Calu3 (cell line): ENCODE measurements around the gene RNF26. TPM values are rescaled to one million over a fixed set of nuclear protein-coding genes. Genes with fewer than 3 reads are reported as not detected.

Experiments
- BruUV-seq: library from RNA; stranded (reverse); fragments of 400-500 nt; replicated peaks from 2 replicates; lab custom pipeline; 2021; lab: Mats Ljungman, UMichigan
- CTCF ChIA-PET: fragments of 300-600 bp; sonication (Branson Sonifier 250); formaldehyde crosslinking; loops from one replicate; lab custom pipeline; 2022; ENCODE audit warnings: antibody characterized with exemption; lab: Charles Lee
- DNase-seq: peaks from one replicate; pipeline ENCODE4 v3.0.0; 2022
- H3K27ac Mint-ChIP-seq: one replicate; pipeline ENCODE4 v1.8.0; 2022; ENCODE audit warnings: mixed read lengths; ENCODE audit not compliant: unreplicated experiment
- H3K27me3 Mint-ChIP-seq: one replicate; pipeline ENCODE4 v1.8.0; 2022; ENCODE audit warnings: mixed read lengths; ENCODE audit not compliant: unreplicated experiment
- H3K36me3 Mint-ChIP-seq: one replicate; pipeline ENCODE4 v1.8.0; 2022; ENCODE audit warnings: mild to moderate bottlenecking, moderate library complexity, mixed read lengths; ENCODE audit not compliant: insufficient read depth, unreplicated experiment
- H3K4me1 Mint-ChIP-seq: one replicate; pipeline ENCODE4 v1.8.0; 2022; ENCODE audit warnings: mild to moderate bottlenecking, low read depth, mixed read lengths; ENCODE audit not compliant: unreplicated experiment
- H3K4me3 Mint-ChIP-seq: one replicate; pipeline ENCODE4 v1.8.0; 2022; ENCODE audit warnings: mild to moderate bottlenecking, low read depth, moderate library complexity, mixed read lengths; ENCODE audit not compliant: unreplicated experiment
- H3K9me3 Mint-ChIP-seq: one replicate; pipeline ENCODE4 v1.8.0; 2022; ENCODE audit warnings: low read depth, mixed read lengths; ENCODE audit not compliant: unreplicated experiment
- intact Hi-C: fragments of 100-400 bp; cut with micrococcal nuclease; formaldehyde crosslinking; loops from one replicate; pipeline ENCODE4 v1.10.0; 2022; ENCODE audit not compliant: unreplicated experiment
- total RNA-seq: library from RNA; stranded (reverse); gene quantifications from 2 replicates; pipeline ENCODE4 v1.2.3, GENCODE V29; 2022
- TF ChIP-seq, protein P1 (sequence below): fragments of 200-600 bp; IDR thresholded peaks from one replicate; pipeline ENCODE4 v1.8.0; 2022; ENCODE audit warnings: antibody characterized with exemption; ENCODE audit not compliant: unreplicated experiment

RNF26 gene
- total RNA-seq, 1 experiment from 2014 or later: 31.8 TPM

DNA sequence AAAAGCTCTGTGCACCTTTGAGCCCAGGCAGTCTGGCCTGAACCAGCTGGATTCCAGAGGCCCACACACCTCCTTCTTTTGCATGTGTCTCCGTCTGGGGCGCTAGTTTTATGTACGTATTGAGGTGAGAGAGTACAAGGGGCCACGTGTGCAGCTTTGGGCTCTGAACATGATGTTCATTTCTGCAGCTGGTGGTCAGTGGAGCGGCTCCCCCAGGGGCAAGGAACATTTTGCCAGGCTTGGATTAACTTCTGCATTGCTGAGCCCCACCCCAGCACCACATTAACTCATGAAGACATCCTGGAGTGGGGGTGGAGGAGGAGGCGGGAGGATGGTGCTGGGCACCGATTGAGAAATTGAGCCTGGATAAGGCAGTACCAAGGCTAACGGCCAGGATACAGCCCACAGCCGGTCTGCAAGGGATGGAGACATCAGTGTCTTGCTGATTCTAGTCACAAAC is 33.4 kb downstream of the RNF26 start:
- TF ChIP-seq, protein P1, sequence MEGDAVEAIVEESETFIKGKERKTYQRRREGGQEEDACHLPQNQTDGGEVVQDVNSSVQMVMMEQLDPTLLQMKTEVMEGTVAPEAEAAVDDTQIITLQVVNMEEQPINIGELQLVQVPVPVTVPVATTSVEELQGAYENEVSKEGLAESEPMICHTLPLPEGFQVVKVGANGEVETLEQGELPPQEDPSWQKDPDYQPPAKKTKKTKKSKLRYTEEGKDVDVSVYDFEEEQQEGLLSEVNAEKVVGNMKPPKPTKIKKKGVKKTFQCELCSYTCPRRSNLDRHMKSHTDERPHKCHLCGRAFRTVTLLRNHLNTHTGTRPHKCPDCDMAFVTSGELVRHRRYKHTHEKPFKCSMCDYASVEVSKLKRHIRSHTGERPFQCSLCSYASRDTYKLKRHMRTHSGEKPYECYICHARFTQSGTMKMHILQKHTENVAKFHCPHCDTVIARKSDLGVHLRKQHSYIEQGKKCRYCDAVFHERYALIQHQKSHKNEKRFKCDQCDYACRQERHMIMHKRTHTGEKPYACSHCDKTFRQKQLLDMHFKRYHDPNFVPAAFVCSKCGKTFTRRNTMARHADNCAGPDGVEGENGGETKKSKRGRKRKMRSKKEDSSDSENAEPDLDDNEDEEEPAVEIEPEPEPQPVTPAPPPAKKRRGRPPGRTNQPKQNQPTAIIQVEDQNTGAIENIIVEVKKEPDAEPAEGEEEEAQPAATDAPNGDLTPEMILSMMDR: no peak
- no peak overlapping the region for H3K4me3 Mint-ChIP-seq
- intact Hi-C loops: no loop called here

DNA sequence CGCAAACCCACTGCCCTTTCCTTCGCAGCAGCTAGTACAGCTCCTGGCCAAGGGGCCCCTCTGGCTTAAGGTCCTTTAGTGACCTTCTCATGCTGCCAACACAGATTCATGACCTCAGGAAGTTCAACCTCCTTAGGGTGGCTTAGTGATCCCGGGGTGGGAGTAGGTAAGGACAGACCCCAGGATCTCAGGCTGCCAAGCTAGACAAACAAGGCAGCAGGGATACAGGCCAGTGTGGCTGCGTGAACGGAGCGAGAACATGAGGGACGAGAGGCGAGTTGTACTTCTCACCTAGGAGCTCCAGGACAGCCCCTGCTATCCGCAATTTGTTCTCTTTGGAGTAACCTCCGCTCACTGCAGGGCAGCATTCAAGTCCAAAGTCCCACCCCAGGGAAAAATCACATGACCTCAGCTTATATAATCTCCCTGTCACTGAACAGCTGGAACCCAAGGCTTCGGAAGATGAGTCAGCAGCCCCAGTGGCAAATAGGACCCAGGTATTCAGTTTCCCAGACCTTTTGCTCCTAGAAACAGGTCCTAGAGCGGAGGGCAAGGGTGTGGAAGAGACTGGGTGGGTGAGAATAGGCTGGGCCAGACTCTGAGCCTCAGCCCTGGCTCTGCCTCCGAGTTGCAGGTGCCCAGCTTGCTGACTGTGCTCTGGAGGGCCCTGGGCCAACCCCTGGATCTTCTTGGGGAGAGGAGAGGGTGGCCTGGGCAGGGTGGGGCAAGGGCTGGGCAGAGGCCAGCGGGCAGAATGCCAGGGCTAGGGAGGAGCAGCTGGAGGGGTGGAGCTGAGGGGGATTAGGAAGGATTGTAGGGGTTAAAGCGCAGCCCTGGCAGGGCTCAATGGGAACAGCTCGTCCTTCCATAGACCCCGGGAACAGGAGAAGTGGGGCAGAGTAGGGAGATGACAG is 34.1 kb downstream of the RNF26 start:
- peak; percentile 32 for DNase-seq
- intact Hi-C loops: no loop called here

More for the DNA sequence above, 33.4 kb downstream of the RNF26 start:
- Mint-ChIP-seq H3K27me3 (peaks cover 13% of the 10 kb centered on the region), H3K27ac (no peak overlapping the region), H3K4me1 (peaks cover 9% of the 10 kb centered on the region), H3K36me3 (no peaks in the 10 kb centered on the region), H3K9me3 (no peaks in the 10 kb centered on the region)
- BruUV-seq: no TSS peak
- CTCF ChIA-PET: no interaction called here
- no peak for DNase-seq

DNA sequence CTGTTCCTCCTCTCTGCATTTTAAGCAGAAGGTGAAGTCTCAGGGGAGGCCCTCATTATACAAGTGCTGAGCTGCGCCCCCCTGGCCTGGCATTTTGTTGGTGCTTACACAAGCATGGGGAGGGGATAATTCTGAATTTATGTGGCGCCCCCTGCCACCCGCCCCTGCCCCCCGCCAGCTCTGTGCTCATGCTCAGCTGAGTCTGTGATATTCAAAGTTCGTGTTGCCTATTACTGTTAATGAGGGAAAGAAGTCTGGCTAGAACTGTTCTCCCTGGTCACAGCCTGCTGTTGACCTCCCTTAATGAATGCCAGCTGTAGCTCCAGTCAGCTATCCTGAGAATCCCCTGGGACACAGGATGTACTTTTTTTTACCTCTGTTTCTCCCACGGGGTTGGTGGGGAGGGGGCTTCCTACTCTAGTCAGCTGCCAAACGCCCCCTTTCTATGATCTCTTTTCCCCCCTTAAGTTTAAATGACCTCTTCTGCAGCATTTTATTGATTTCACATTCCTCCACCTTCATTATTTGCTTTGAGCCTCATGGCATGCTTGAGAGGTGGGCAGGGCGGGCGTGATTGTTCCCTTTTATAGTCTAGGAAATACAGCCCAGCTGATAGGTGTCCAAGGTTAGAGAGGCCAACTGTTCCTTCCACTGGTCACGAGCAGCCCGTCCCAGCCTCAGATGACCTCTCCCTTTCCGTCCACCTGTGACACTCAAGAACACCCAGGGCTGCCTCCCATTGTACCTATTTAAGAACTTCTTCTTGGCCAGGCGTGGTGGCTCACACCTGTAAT is 35.0 kb downstream of the RNF26 start:
- no peak overlapping the region for H3K27ac Mint-ChIP-seq
- TF ChIP-seq, protein P1: no peak
- no TSS peak for BruUV-seq
- H3K27me3 Mint-ChIP-seq: peaks cover 9% of the 10 kb centered on the region
- CTCF ChIA-PET: interaction anchor here (0.8 to 1.0 kb wide), 2 partner anchors 12 to 31 kb away, joined by 3 to 4 read pairs; partner anchors contain the start of gene USP2
- intact Hi-C loops: no loop called here
- H3K9me3 Mint-ChIP-seq: no peaks in the 10 kb centered on the region
- H3K4me1 Mint-ChIP-seq: peaks cover 9% of the 10 kb centered on the region
- H3K4me3 Mint-ChIP-seq: no peak overlapping the region
- no peaks in the 10 kb centered on the region for H3K36me3 Mint-ChIP-seq
- DNase-seq: no peak

More for the DNA sequence above, 34.1 kb downstream of the RNF26 start:
- no peak overlapping the region for H3K4me3 Mint-ChIP-seq
- H3K9me3 Mint-ChIP-seq: no peaks in the 10 kb centered on the region
- CTCF ChIA-PET: interaction anchor here (0.8 kb wide), 1 partner anchor 30 kb away, joined by 3 read pairs; no protein-coding TSS in a partner anchor
- no peak overlapping the region for H3K27ac Mint-ChIP-seq
- H3K27me3 Mint-ChIP-seq: peaks cover 13% of the 10 kb centered on the region
- peaks cover 9% of the 10 kb centered on the region for H3K4me1 Mint-ChIP-seq
- H3K36me3 Mint-ChIP-seq: no peaks in the 10 kb centered on the region
- no TSS peak for BruUV-seq
- TF ChIP-seq, protein P1: no peak

DNA sequence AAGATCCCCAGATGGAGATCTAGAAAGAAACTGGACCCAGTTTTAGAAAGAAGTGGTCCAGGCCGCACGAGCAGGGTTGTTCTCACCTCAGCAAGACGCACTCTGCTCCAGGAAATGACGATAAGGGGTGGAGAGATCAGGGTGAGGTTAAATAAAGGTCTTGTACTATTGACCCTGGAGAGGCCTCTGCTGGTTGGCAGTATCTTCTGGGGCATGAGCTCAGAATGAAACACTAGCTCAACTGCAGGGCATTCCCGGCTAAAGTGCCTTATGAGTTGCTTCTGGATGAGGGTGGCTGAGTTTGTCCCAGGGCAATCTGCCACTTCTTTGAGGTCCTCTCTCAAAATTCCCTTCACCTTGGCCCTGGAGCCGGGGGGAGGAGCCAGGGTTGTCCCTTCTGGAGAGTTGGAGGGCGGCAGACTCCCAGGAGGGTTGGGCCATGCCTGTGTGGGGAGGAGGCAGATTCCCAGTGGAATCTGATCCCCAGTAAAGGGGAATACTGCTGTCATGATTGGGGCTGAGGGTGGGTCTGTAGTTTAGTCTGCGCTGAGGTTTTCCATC is 36.2 kb downstream of the RNF26 start:
- BruUV-seq: no TSS peak
- Mint-ChIP-seq H3K9me3 (no peaks in the 10 kb centered on the region), H3K27ac (no peak overlapping the region), H3K4me1 (peaks cover 9% of the 10 kb centered on the region), H3K4me3 (no peak overlapping the region), H3K27me3 (no peaks in the 10 kb centered on the region), H3K36me3 (no peaks in the 10 kb centered on the region)
- CTCF ChIA-PET: interaction anchor here (0.7 to 1.0 kb wide), 2 partner anchors 9 to 11 kb away, joined by 3 to 4 read pairs; partner anchors contain the start of gene USP2
- intact Hi-C loops: loop anchor here (5.0 kb wide), 1 partner anchor 48 kb away; no protein-coding TSS in a partner anchor
- TF ChIP-seq, protein P1: no peak
- DNase-seq: no peak
